Kidney (tissue), 14 donors: ENCODE results near the gene CACNA1H. TPM values are rescaled to one million over a fixed set of nuclear protein-coding genes. Genes with fewer than 3 reads are reported as not detected.
"Not testable (repeated sequence)": the region's sequence is repeated elsewhere in the genome, so short reads cannot be mapped to it uniquely, and the experiment has no call there.

Source experiments
- DNase-seq, 5 donors: peaks; one replicate each; pipeline ENCODE4 v3.0.0-alpha.2; 2013 to 2020
- FAIRE-seq: peaks from 2 replicates; lab custom pipeline; 2012; peaks lifted over from hg19 to GRCh38; lab: Jason Lieb, UNC
- H3K27ac ChIP-seq, 2 donors: one replicate each; pipeline ENCODE4 v1.7.0; 2013; ENCODE audit warnings: low read depth in 2 of 2, low read length in 2 of 2, inconsistent platforms in 1 of 2
- H3K27me3 ChIP-seq: one replicate; pipeline ENCODE4 v1.7.1; 2013; ENCODE audit warnings: low read length, inconsistent platforms; ENCODE audit not compliant: control insufficient read depth, insufficient read depth
- H3K36me3 ChIP-seq, 3 donors: one replicate each; pipeline versions ENCODE4 v1.7.0 to v1.7.1; 2013; ENCODE audit warnings: low read length in 3 of 3, control low read depth in 1 of 3, inconsistent platforms in 1 of 3; ENCODE audit not compliant: insufficient read depth in 3 of 3, control insufficient read depth in 2 of 3
- H3K4me1 ChIP-seq, 3 donors: one replicate each; pipeline versions ENCODE4 v1.7.0 to v1.7.1; 2013; ENCODE audit warnings: low read length in 3 of 3, inconsistent platforms in 1 of 3, low read depth in 1 of 3; ENCODE audit not compliant: control insufficient read depth in 2 of 3, insufficient read depth in 2 of 3
- H3K4me3 ChIP-seq, 3 donors: one replicate each; pipeline versions ENCODE4 v1.7.0 to v1.8.1; 2013; ENCODE audit warnings: low read length in 3 of 3, control low read depth in 1 of 3, inconsistent platforms in 1 of 3
- H3K9ac ChIP-seq, 3 donors: one replicate each; pipeline versions ENCODE4 v1.7.0 to v1.7.1; 2013; ENCODE audit warnings: low read length in 3 of 3, control low read depth in 1 of 3, inconsistent platforms in 1 of 3
- H3K9me3 ChIP-seq, 3 donors: one replicate each; pipeline versions ENCODE4 v1.7.0 to v1.7.1; 2013; ENCODE audit warnings: low read length in 3 of 3, control low read depth in 1 of 3, inconsistent platforms in 1 of 3; ENCODE audit not compliant: control insufficient read depth in 2 of 3, insufficient read depth in 1 of 3
- CTCF ChIP-seq: IDR thresholded peaks from 3 replicates; pipeline ENCODE4 v1.5.1; 2012; ENCODE audit warnings: mild to moderate bottlenecking, moderate library complexity, borderline replicate concordance; ENCODE audit not compliant: insufficient read depth; ENCODE audit errors: extremely low read depth
- intact Hi-C: fragments of 100-400 bp; cut with DNase I; formaldehyde crosslinking; loops from one replicate; pipeline ENCODE4 v1.11.1; 2022
- polyA plus RNA-seq: library from polyadenylated mRNA; stranded (reverse); fragments of 350-450 nt; fragmentation: Illumina TruSeq; extraction: RNeasy Lipid Tissue Mini Kit (QIAGEN cat#74804); gene quantifications from one replicate; pipeline ENCODE4 v1.2.3, GENCODE V29; 2014; ENCODE audit warnings: low read depth, low replicate concordance; ENCODE audit not compliant: insufficient read depth
- total RNA-seq: library from RNA; stranded (reverse); fragmentation: NEBNext Ultra II Directional; extraction: Animal tissue kit (Norgen Biotek cat#: 25700); gene quantifications from one replicate; pipeline ENCODE4 v1.2.1, GENCODE V29; 2021
- donor health status: control.
- donor health status: control.
- donor health status: control.
- donor health status: control.
- donor health status: control.
- donor health status: DM: yes; HTN: yes; CAD: no.
- donor health status: Normal renal cell carcinoma (clear cell type).

The CACNA1H gene
- total and polyA plus RNA-seq, 2 donors from 2014 or later, result 6.4 to 20.6 TPM

DNA sequence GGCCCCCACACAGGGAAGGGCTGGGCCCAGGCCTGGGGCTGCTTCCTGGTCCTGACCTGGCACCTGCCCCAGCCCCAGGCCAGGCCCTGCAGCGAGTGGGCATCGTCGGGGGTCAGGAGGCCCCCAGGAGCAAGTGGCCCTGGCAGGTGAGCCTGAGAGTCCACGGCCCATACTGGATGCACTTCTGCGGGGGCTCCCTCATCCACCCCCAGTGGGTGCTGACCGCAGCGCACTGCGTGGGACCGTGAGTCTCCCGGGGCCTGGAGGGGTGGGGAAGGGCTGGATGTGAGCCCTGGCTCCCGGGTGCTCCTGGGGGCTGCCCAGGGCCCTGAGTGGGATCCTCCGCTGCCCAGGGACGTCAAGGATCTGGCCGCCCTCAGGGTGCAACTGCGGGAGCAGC, 88.2 kb downstream of the CACNA1H start:
- intact Hi-C loops, FAIRE-seq: not testable (repeated sequence)
- DNase-seq, result peak in 1 of 5 donors; percentile 29

DNA sequence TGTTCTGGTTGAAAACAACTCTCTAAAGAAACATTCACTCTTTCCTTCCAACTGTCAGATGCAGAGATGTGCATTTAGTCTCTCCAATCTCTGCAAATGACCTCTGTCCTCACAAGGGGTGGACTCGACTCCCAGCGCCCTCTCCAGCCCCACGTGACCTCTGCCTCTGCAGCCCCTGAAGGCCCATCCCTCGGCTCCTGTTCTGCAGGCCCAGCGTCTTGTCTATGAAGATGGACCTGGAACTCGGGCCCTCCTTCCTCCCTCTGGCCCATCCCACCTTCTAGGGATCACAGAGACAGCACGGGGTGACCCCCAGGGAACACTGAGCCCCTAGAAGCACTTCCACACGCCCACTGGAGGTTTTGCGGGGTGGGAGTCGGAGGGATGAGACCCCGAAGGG, 90.5 kb downstream of the CACNA1H start:
- DNase-seq, intact Hi-C loops, FAIRE-seq: not testable (repeated sequence)

More for the DNA sequence above, 88.2 kb downstream of the CACNA1H start:
- H3K9ac ChIP-seq, H3K4me1 ChIP-seq, H3K9me3 ChIP-seq, H3K4me3 ChIP-seq, H3K27ac ChIP-seq, H3K36me3 ChIP-seq, H3K27me3 ChIP-seq: not testable (repeated sequence)

GRCh38 chr16:1243907-1244850, 91.3 kb downstream of the CACNA1H start:
- H3K4me3 ChIP-seq, H3K27me3 ChIP-seq, H3K27ac ChIP-seq, H3K4me1 ChIP-seq, H3K9ac ChIP-seq, H3K9me3 ChIP-seq, intact Hi-C loops, H3K36me3 ChIP-seq, FAIRE-seq: not testable (repeated sequence)
- peak in 1 of 5 donors; percentile 56 for DNase-seq

More for the DNA sequence above, 90.5 kb downstream of the CACNA1H start:
- not testable (repeated sequence) for H3K9me3 ChIP-seq, H3K27me3 ChIP-seq, H3K4me3 ChIP-seq, H3K9ac ChIP-seq, H3K36me3 ChIP-seq, H3K4me1 ChIP-seq, H3K27ac ChIP-seq

- no peak for DNase-seq
Measured at GRCh38 chr16:1244881-1245280, 92.0 kb downstream of the CACNA1H start.

More at GRCh38 chr16:1244881-1245280, 92.0 kb downstream of the CACNA1H start:
- Histone ChIP-seq H3K27me3 (peaks cover 2% of the 10 kb centered on the region), H3K9ac (no peak overlapping the region), H3K4me3 (no peak overlapping the region), H3K36me3 (no peaks in the 10 kb centered on the region), H3K27ac (no peak overlapping the region), H3K4me1 (no peaks in the 10 kb centered on the region), H3K9me3 (peaks cover 0 to 2% (median 0%) of the 10 kb centered on the region in 3 donors)
- FAIRE-seq, result no peak
- intact Hi-C loops, result no loop called here
- no peak for TF ChIP-seq CTCF
